ACHN (cell line): ENCODE data around the gene DAPK3.
"Not testable (repeated sequence)": the region's sequence is repeated elsewhere in the genome, so short reads cannot be mapped to it uniquely, and the experiment has no call there.

Experiments used
- DNase-seq: peaks from one replicate; pipeline ENCODE4 v3.0.0-alpha.2; 2015
- in situ Hi-C: cut with HindIII; loops from 2 replicates; pipeline ENCODE4 v1.10.0; 2017; ENCODE audit warnings: low sequenced_read_pairs, low pct_ligation_motif_present, low pct_unique_long_range_greater_than_20kb

The DAPK3 gene

GRCh38 chr19:3981373-3981735, 10.5 kb upstream of the DAPK3 start:
- no peak for DNase-seq
- in situ Hi-C loops, result no loop called here

GRCh38 chr19:3980353-3981251, 9.7 kb upstream of the DAPK3 start:
- DNase-seq, result no peak
- in situ Hi-C loops, result no loop called here

GRCh38 chr19:3979674-3980352, 8.9 kb upstream of the DAPK3 start:
- in situ Hi-C loops, result no loop called here
- DNase-seq, result no peak

GRCh38 chr19:3979289-3979673, 8.4 kb upstream of the DAPK3 start:
- no peak for DNase-seq
- in situ Hi-C loops, result no loop called here

GRCh38 chr19:3978145-3978544, 7.2 kb upstream of the DAPK3 start:
- in situ Hi-C loops, result no loop called here

GRCh38 chr19:3977242-3978143, 6.6 kb upstream of the DAPK3 start:
- in situ Hi-C loops, result no loop called here
- no peak for DNase-seq

More at GRCh38 chr19:3978145-3978544, 7.2 kb upstream of the DAPK3 start:
- DNase-seq, result no peak

- DNase-seq, result peak; percentile 73
Observed at GRCh38 chr19:3976495-3977241, 5.8 kb upstream of the DAPK3 start.

GRCh38 chr19:3975637-3976087, 4.8 kb upstream of the DAPK3 start:
- no peak for DNase-seq
- in situ Hi-C loops, result no loop called here

More at GRCh38 chr19:3976495-3977241, 5.8 kb upstream of the DAPK3 start:
- in situ Hi-C loops, result no loop called here

GRCh38 chr19:3975144-3975543, 4.2 kb upstream of the DAPK3 start:
- DNase-seq, result no peak
- in situ Hi-C loops, result no loop called here

- in situ Hi-C loops, result no loop called here
- DNase-seq, result no peak
Observed at GRCh38 chr19:3970313-3970807, 539 bp downstream of the DAPK3 start.

- peak; percentile 74 for DNase-seq
- in situ Hi-C loops, result no loop called here
Observed at GRCh38 chr19:3969435-3970312, 1.2 kb downstream of the DAPK3 start.

GRCh38 chr19:3968556-3969434, 2.1 kb downstream of the DAPK3 start:
- in situ Hi-C loops, result no loop called here
- peak; percentile 97 for DNase-seq

GRCh38 chr19:3967983-3968382, 2.9 kb downstream of the DAPK3 start:
- DNase-seq, in situ Hi-C loops: not testable (repeated sequence)

- in situ Hi-C loops, result no loop called here
- DNase-seq, result no peak
Observed at GRCh38 chr19:3966051-3967017, 4.6 kb downstream of the DAPK3 start.
